ENCODE results near the gene MICAL2.

The MICAL2 gene

GRCh38 chr11:12273618-12273995, 163.2 kb downstream of the MICAL2 start:
- no peaks in the 10 kb centered on the region for H3K27me3 ChIP-seq (ENCODE audit: insufficient read depth, low read depth, severe bottlenecking)
- no peaks in the 10 kb centered on the region for H3K36me3 ChIP-seq
- no peak for DNase-seq
- H3K9me3 ChIP-seq (ENCODE audit: severe bottlenecking): no peaks in the 10 kb centered on the region
- H3K4me3 ChIP-seq (ENCODE audit: low read depth, low read length): no peak overlapping the region
- no peak for TF ChIP-seq CTCF (IDR thresholded peaks at IDR 0.05; ENCODE audit: low read depth, low read length)
- no peak overlapping the region for H3K27ac ChIP-seq

GRCh38 chr11:12274056-12274455, 163.7 kb downstream of the MICAL2 start:
- DNase-seq: no peak
- TF ChIP-seq CTCF (IDR thresholded peaks at IDR 0.05; ENCODE audit: low read depth, low read length): no peak
- Histone ChIP-seq H3K27ac (no peak overlapping the region), H3K9me3 (ENCODE audit: severe bottlenecking) (no peaks in the 10 kb centered on the region), H3K4me3 (ENCODE audit: low read depth, low read length) (no peak overlapping the region), H3K36me3 (no peaks in the 10 kb centered on the region), H3K27me3 (ENCODE audit: insufficient read depth, low read depth, severe bottlenecking) (no peaks in the 10 kb centered on the region)

DNA sequence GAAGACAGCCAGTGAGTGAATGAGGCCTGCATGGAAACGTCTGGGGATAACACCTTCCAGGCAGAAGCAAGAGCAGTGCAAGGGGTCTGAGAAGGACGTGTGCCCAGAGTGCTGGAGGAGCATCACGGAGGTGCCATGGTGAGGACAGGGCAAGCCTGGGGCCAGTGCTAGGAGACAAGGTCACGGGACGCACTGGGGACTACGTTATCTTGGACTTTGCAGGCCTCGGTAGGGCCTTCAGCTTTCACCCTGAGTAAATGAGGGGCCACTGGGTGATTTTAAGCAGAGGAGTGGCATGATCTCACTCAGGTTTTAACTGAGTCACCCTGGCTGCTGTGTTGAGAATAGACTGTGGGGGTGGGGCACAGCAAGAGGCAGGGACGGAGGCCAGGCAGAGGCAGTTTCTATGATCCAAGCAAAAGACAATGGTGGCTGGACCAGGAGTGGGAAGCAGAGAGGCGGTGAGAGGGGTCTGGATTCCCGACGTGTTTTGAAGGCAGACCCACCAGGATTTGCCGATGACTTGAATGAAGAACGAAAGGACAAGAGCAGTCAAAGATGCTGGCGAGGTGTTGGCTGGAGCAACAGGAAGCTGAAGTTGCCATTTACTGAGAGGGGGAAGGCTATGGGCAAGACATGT, 164.3 kb downstream of the MICAL2 start:
- Histone ChIP-seq H3K9me3 (ENCODE audit: severe bottlenecking) (no peaks in the 10 kb centered on the region), H3K27ac (no peak overlapping the region), H3K27me3 (ENCODE audit: insufficient read depth, low read depth, severe bottlenecking) (no peaks in the 10 kb centered on the region), H3K36me3 (no peaks in the 10 kb centered on the region), H3K4me3 (ENCODE audit: low read depth, low read length) (no peak overlapping the region)
- DNase-seq: no peak
- no peak for TF ChIP-seq CTCF (IDR thresholded peaks at IDR 0.05; ENCODE audit: low read depth, low read length)

DNA sequence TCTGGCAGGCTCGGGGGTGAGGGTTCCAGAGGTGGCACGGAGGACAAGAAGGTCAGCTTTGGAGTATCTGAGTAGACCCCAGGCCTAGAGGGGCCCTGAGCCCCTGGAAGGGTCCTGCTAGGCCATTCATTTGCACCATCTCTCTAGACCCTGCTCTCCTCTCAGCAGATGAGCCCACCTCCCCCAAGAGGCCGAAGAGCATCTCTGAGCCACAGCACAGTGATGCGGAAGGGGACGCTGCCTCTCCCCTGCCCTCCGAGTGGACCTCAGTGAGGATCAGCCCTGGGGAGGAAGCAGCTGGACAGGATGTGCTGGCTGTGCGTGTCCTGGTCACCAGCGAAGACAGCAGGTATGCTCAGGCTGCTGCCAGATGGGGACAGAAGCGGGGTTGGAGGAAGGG, 165.4 kb downstream of the MICAL2 start:
- H3K9me3 ChIP-seq (ENCODE audit: severe bottlenecking): no peaks in the 10 kb centered on the region
- TF ChIP-seq CTCF (IDR thresholded peaks at IDR 0.05; ENCODE audit: low read depth, low read length): no peak
- H3K27me3 ChIP-seq (ENCODE audit: insufficient read depth, low read depth, severe bottlenecking): no peaks in the 10 kb centered on the region
- no peak for DNase-seq
- H3K36me3 ChIP-seq: no peaks in the 10 kb centered on the region
- no peak overlapping the region for H3K4me3 ChIP-seq (ENCODE audit: low read depth, low read length)
- H3K27ac ChIP-seq: no peak overlapping the region

GRCh38 chr11:12276356-12276755, 166.0 kb downstream of the MICAL2 start:
- Histone ChIP-seq H3K27ac (no peak overlapping the region), H3K9me3 (ENCODE audit: severe bottlenecking) (no peaks in the 10 kb centered on the region), H3K36me3 (no peaks in the 10 kb centered on the region), H3K27me3 (ENCODE audit: insufficient read depth, low read depth, severe bottlenecking) (no peaks in the 10 kb centered on the region), H3K4me3 (ENCODE audit: low read depth, low read length) (no peak overlapping the region)
- TF ChIP-seq CTCF (IDR thresholded peaks at IDR 0.05; ENCODE audit: low read depth, low read length): no peak
- no peak for DNase-seq

DNA sequence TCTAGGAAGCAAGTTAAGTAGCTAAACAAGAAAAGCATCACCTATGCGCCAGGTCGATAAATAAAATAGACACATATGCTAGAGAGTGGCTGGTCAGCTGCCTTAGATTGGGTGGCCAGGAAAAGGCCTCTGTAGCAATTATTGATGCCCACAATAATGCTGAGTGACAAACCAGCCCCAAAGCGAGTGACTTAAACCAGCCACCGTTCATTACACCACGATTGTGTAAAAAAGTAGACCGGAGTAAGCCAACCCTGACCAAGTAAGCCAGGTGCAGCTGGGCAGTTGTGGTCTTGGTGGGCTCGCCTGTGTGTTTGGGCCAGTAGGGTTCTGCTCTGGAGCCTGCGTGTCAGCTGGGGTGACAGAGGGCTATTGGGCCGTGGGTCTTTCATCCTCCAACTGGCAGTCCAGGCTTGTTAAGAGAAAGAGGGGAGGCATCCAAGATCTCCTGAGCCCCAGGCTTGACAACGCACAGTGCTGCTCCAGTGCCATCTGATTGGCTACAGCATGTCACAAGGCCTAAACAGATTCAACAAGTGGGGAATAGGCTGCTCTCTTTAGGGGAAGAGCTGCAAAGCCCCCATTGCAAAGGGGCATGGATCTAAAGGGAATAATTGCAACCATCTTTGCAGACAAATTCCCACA, 166.6 kb downstream of the MICAL2 start:
- TF ChIP-seq CTCF (IDR thresholded peaks at IDR 0.05; ENCODE audit: low read depth, low read length): no peak
- no peak overlapping the region for H3K27ac ChIP-seq
- H3K9me3 ChIP-seq (ENCODE audit: severe bottlenecking): no peaks in the 10 kb centered on the region
- H3K4me3 ChIP-seq (ENCODE audit: low read depth, low read length): no peak overlapping the region
- no peak for DNase-seq
- no peaks in the 10 kb centered on the region for H3K27me3 ChIP-seq (ENCODE audit: insufficient read depth, low read depth, severe bottlenecking)
- H3K36me3 ChIP-seq: no peaks in the 10 kb centered on the region

All from WERI-Rb-1 (cell line).